NK-92 (cell line): Measurements from ENCODE around the gene CDH22.

Experiments
- DNase-seq: peaks from one replicate; lab custom pipeline; 2025; ENCODE audit not compliant: unreplicated experiment; lab: John Stamatoyannopoulos, UW

CDH22 gene

GRCh38 chr20:46243707-46244628, 64.3 kb downstream of the CDH22 start:
- no peak for DNase-seq

DNA sequence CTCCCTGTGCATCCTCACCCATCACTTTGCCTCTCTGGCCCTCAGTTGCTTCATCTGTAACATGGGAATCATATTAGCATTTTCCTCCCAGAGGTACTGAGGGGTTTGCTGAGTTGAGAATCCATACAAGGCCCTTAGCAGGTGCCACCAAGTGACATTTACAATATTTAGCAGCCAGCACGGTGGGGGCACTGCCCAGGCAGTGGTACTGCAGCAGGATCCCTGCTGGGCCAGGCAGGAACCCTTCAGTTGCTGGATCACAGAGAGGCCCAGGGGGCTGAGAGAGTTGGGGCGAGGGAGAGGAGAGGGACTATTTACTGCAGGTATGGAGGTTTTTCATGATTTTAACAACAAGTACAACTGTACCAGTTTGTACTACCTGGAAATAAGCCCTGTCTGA, 65.9 kb downstream of the CDH22 start:
- DNase-seq = no peak

- no peak for DNase-seq
Observed at GRCh38 chr20:46240881-46241280, 67.4 kb downstream of the CDH22 start.

DNA sequence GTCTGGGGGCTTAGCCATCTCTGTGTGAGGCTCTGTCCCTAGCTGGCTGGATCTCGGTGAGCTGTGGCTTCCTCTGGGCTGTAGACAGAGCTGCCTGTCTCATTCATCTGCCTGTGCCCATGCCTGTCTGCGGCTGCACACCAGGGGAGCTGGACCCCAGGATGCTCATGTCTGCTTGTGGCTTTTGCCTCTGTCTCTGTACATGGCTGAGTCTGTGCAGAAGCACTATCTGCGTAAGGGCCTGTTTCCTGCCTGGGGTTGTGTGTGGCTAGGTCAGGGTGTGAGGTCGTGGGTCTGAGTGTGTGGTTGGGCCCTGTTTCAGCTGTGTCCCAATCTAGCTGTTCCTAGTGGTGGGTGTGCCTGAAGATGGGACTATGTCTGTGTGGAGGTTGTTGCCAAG, 68.2 kb downstream of the CDH22 start:
- no peak for DNase-seq

DNA sequence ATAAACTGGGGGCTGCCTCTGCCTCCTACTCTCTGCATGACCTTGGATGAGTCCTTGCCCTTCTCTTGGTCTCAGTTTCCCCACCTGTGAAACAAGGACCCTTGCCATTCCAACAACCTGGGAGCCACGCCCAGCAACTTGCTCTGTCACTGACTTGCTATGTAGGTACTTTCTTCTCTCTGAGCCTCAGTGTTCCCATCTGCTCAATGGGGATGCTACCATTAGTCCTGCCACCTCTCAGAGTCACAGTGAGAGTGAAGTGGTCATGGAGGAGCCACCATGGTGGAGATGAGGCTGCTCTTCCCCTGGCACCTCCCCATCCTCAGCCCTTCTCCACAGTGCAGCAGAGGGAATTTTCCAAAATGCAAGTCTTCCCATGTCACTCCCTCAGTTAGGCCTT, 70.6 kb downstream of the CDH22 start:
- DNase-seq = no peak

GRCh38 chr20:46237227-46237626, 71.1 kb downstream of the CDH22 start:
- DNase-seq = no peak

DNA sequence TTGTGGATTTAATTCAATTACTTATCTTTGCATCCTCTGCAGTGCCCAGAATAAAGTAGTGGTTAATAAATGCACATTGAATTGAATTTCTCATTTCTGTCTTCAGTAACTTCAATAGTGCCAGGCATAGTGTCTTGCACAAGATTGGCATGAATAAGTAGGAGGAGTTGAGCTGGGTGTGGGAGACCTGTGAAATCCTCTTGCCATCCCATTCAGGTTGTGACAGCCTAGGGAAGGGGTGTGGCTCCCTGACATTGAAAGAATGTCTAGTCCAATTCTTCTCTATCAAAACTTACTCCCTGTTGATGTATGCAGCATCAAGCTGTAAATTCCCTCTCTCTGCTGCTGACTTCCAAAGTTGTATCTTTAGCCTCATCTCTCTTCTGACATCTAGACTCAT, 73.2 kb downstream of the CDH22 start:
- DNase-seq = no peak

DNA sequence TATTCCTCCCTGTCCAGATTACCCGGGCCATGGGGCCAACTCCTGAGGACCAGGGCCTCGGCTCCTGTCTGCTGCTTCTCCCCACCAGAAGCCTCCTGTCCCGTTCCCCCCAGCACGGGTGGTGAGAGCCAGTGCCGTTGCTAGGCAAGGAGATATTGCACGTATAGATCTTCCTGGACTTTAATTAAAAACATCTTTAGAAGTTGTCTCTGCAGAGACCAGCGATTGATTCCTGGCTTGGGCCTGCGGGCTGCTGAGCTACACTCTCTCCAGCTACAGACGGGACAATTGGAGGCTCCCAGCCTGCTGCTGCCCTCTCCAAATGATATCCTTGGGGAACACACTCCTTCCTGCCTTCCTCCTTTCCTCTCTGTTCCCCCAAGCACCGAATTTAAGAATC, 74.6 kb downstream of the CDH22 start:
- DNase-seq = no peak

DNA sequence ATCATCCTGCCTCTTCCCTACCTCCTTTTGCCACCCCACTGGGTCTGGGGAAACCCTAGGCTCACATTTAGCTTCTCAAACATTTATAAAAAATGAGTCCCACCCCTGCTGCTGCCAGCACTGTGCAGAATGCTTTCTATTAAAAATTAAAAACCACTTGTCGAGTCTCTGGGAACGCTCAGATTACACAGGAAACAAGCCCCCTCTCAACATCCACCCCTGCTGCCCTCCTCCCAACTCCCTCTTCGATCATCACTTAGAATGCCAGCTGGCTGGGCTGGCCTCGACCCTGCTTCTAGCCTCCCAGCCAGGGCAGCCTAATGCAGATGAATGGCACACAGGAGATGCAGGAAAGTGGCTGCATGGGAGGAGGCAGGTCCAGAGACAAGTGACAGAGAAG, 75.8 kb downstream of the CDH22 start:
- DNase-seq = no peak

DNA sequence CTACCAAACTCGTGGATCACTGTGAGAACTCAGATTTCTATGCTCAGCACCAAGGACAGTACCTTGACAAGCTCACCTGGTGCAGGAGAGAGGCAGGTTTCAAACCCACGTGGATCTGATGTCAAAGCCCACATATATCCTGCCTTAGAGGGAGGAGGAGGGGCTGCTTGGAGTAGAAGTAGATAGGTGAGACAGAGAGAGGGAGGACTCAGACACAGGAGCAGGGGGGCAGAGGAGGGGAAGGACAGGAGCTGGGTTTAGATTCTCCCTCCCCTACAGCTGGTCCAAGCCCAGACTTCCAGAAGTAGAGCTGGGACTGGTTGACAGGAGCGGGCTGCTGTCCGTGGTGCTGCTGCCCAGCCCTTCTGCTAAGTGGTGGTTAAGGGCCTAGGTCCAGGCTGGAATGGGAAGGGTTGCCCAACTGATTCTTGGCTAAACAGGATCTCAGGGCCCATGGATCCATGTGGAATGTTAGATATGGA, 77.5 kb downstream of the CDH22 start:
- no peak for DNase-seq

GRCh38 chr20:46230106-46230491, 78.2 kb downstream of the CDH22 start:
- DNase-seq = no peak

DNA sequence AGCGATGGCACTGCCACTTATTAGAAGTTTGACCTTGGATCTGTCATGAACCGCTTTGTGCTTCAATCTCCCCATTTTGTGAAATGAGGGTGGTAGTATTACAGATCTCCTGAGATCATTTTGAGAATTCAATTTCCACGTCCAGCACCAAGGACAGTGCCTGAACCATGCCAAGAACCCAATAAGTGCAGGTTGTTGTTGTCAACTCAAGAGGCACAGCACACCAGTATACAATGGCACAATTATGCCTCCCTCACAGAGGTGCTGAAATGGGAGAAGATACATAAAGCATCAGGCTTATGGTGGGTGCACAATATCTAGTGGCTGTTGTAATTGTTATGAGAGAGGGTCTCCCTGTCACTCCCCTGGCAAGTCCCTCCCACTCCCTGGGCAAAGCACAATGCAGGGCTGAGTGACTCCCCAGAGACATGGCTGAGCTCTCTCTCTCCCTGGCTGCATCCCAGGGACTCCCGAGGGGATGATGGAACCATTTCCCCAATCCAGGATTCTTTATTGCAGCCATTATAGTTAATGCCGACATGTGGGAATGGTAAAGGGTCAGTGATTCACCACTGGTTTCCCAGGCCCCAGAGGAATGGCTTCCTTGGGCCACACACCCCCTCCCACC, 78.7 kb downstream of the CDH22 start:
- DNase-seq = no peak

GRCh38 chr20:46228670-46229069, 79.6 kb downstream of the CDH22 start:
- no peak for DNase-seq

GRCh38 chr20:46227272-46227767, 81.0 kb downstream of the CDH22 start:
- DNase-seq = no peak

DNA sequence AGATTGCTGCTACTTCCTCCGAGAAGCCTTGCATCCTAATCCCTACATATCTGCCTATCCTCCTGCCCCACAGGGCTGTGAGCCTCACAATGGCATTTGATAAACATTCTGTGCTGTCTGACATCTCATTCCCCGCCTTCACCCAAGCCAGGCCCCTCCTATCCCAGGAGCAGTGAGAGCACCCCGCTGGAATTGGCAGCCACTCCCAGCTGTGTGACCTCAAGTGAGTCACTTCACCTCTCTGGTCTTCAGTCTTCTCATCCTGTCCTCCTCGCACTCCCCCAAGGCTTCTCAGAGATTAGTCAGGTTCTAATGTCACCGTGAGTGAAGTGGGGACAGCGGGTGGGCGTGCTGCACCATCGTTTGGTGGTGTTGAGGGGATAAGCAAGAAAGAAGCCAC, 81.7 kb downstream of the CDH22 start:
- DNase-seq = no peak

DNA sequence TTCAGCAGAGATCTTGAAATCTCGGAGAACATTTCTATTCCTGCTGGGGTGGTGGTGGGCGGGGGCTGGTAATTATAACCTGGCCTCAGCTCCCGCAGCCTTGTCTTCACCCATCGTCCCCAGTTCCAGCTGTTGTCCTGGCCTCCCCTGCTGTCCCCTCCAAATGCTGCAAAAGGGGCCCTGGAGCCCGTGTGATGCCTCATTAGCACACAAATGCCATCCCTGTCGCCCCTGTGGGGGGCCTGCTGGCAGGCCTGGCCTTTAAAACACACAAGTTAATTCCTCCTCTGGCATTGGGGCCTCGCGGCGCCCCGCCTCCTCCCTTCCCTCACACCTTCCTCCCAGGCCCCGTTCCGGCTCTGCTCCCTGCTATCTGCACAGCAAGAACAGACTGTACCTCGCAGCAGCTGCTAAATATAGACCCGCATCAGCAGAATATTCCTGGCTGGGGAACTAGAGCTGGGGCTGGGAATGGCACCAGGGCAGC, 85.7 kb downstream of the CDH22 start:
- DNase-seq = no peak

DNA sequence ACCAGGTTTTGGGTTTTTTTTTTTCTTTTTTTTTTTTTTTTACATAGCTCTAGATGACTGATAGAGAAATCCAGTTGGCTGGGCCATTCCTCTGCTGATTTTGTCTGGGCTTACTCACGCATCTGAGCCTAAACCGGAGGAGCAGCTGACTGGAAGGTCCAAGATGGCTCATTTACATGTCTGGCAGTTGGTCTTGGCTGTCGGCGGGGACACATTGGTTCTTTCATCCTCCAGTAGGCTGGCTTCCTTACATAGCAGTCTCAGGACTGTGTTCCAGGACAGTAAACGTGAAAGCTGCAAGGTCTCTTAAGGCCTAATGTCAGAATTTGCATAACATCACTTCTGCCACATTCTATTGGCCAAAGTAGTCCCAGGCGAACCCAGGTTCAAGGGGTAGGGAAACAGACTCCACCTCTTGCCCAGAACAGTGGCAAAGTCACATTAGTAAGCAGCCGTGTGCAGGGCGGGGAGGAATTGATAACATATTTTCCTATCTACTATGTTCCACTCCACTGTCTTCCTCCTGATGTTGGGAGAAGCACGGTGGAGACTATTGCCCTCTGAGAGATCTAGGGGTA, 87.0 kb downstream of the CDH22 start:
- DNase-seq = no peak

DNA sequence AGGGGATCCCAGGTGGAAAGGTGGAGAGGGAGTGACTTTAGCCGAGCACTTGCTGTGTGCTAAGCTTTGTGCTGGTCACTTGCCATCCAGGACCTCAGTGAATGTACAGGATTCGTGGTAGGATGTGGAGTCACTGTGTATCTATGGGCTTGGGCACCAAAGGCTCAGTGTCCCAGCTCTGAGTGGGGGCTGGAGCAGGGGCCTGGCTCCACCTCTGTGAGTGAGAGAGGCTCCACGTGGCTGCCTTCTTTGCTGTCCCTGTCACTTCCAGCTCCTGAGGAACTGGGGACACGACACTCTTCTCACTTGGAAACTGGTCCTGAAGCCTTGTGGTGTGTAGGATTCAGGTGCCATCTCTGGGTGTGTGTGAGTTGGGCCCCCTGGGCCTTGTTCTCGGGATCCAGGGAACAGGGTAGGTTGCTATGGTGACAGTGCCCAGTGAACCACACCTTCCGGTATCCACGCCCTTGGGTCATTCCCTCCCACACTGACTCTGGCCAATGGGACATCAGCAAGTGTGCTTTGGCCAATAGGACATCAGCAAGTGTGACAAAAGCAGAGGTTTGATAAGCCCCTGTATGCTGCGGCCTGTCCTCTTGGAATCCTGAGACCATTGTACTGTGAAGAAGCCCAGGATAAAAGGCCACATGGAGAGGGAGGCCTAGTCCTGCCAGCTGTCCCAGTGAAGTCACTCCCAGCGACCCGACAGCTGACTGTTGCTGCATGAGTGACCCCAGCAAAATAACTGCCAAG, 87.7 kb downstream of the CDH22 start:
- no peak for DNase-seq

DNA sequence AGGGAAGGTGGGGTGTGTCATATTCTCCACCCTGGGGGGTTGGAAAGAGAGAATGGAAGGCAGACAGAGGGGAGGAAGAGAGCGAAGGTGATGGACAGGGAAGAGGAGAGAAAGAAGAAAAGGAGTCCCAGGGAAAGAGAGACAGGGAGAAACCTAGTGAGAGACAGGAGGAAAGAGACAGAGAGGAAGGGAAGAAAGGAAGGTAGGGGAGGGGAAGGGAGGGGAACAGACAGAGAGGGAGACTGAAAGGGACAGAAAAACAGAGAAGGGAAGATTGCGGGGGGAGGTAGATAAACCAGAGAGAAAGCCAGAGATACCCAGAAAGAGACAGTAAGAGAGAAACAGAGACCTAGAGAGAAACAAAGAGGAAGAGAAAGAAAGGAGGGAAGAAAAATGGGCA, 88.4 kb downstream of the CDH22 start:
- no peak for DNase-seq

GRCh38 chr20:46219190-46219589, 89.1 kb downstream of the CDH22 start:
- DNase-seq = no peak

DNA sequence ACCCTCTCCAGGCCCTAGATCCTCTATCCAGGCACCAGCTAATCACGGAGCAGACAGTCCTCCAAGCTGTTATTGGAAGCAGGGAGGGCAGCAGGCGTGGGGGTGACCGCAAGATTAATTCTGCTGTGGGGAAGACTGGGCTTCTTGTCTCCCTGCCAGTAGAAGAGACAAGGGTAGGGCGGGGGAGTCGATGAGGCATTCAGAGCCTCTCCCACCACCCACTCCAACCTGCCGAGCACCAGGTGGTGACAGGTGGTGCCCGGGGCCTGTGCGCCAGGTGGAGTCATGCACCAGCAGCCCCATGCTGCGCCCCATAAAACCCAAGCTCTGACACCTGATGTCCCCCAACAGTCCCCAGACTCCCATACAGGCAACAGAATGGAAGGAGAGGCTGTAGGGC, 89.6 kb downstream of the CDH22 start:
- DNase-seq = no peak
